HepG2 (cell line): Measurements from ENCODE around the gene LIMS2. TPM values are rescaled to one million over a fixed set of nuclear protein-coding genes. Genes with fewer than 3 reads are reported as not detected.
A peak's percentile ranks its signal among the peaks of the same experiment; 100 is the strongest.

ENCODE experiments used
- AKAP8 ChIP-seq: sonication (generic); formaldehyde crosslinking; IDR thresholded peaks from 2 replicates; pipeline ENCODE4 v1.5.1; 2020; ENCODE audit warnings: mild to moderate bottlenecking, missing genetic modification reagents
- ATM ChIP-seq: fragments of 450-650 bp; IDR thresholded peaks from 2 replicates; pipeline ENCODE4 v1.7.1; 2017; ENCODE audit warnings: mild to moderate bottlenecking, borderline replicate concordance
- KLF9 ChIP-seq: IDR thresholded peaks from 2 replicates; pipeline ENCODE4 v1.6.1; 2016; ENCODE audit warnings: low read depth
- PBX2 ChIP-seq: IDR thresholded peaks from 2 replicates; pipeline ENCODE4 v1.6.1; 2016; ENCODE audit warnings: control low read depth
- POGK ChIP-seq: sonication (generic); formaldehyde crosslinking; conservative IDR thresholded peaks from 2 replicates; pipeline ENCODE4 v1.8.0; 2022; ENCODE audit warnings: mild to moderate bottlenecking, moderate library complexity, missing genetic modification reagents
- PREB ChIP-seq: sonication (generic); formaldehyde crosslinking; IDR thresholded peaks from 2 replicates; pipeline ENCODE4 v1.4.0; 2020; ENCODE audit warnings: missing genetic modification reagents
- RARA ChIP-seq: IDR thresholded peaks from 2 replicates; pipeline ENCODE4 v1.6.1; 2016; ENCODE audit warnings: missing genetic modification reagents, missing compliant biosample characterization
- SMC3 ChIP-seq: IDR thresholded peaks from 2 replicates; pipeline ENCODE4 v1.6.1; 2011; ENCODE audit warnings: low read length, improper control_type of control experiment
- SOX6 ChIP-seq, 2 experiments: fragments of 450-650 bp in 1 of 2; sonication (generic) in 1 of 2; formaldehyde crosslinking in 1 of 2; IDR thresholded peaks; 2 replicates each; pipeline versions ENCODE4 v1.4.0 to v1.6.1; 2017 to 2020; ENCODE audit warnings: antibody characterized with exemption in 1 of 2, mild to moderate bottlenecking in 1 of 2, missing genetic modification reagents in 1 of 2
- TFE3 ChIP-seq: IDR thresholded peaks from 2 replicates; pipeline ENCODE4 v1.6.1; 2016
- ZNF280D ChIP-seq: sonication (generic); formaldehyde crosslinking; IDR thresholded peaks from 2 replicates; pipeline ENCODE4 v1.5.1; 2020; ENCODE audit warnings: mild to moderate bottlenecking, missing genetic modification reagents
- ZNF430 ChIP-seq: sonication (generic); formaldehyde crosslinking; IDR thresholded peaks from 2 replicates; pipeline ENCODE4 v1.9.0; 2021; ENCODE audit warnings: mild to moderate bottlenecking, missing genetic modification reagents
- ZNF431 ChIP-seq: sonication (generic); formaldehyde crosslinking; IDR thresholded peaks from 2 replicates; pipeline ENCODE4 v1.9.0; 2022; ENCODE audit warnings: missing genetic modification reagents, low read depth, mild to moderate bottlenecking, borderline replicate concordance
- ZNF646 ChIP-seq: sonication (generic); formaldehyde crosslinking; IDR thresholded peaks from 2 replicates; pipeline ENCODE4 v1.9.0; 2021; ENCODE audit warnings: mild to moderate bottlenecking, missing genetic modification reagents
- polyA plus RNA-seq, 8 experiments: library from polyadenylated mRNA; depleted of rRNA in 3 of 8; stranded (reverse) in 7 of 8; unstranded in 1 of 8; fragments of >200 nt; fragmentation: Illumina TruSeq in 4 of 8; extraction: Trizol in 4 of 8; gene quantifications; 2 replicates each; pipeline versions ENCODE4 v1.2.1 to v1.2.3, GENCODE V29; 2011 to 2016; ENCODE audit warnings: low read depth in 4 of 8, missing spikeins in 1 of 8, mixed read lengths in 1 of 8; ENCODE audit not compliant: insufficient read depth in 1 of 8
- total RNA-seq, 5 experiments: library from RNA; depleted of rRNA; stranded (reverse); fragments of >200 nt; fragmentation: Illumina TruSeq; extraction: Trizol; gene quantifications; 2 replicates each; pipeline ENCODE4 v1.2.3, GENCODE V29; 2016; ENCODE audit warnings: low read depth in 1 of 5

The LIMS2 gene
- total and polyA plus RNA-seq, 2 of the 13 experiments (the other 11 are each of a cell fraction or from before 2014, with no cell fraction given), result 1.0 to 1.9 TPM

- no peak for TF ChIP-seq ZNF280D (CRISPR knock-in tag)
- no peak for TF ChIP-seq ATM
- TF ChIP-seq AKAP8 (CRISPR knock-in tag), result no peak
- TF ChIP-seq PREB (CRISPR knock-in tag), result peak; percentile 25; the same call in 1 of the 2 replicates
- TF ChIP-seq SOX6 (IDR thresholded peaks at IDR 0.05), result no peak
- peak; percentile 56 for TF ChIP-seq SOX6 (CRISPR knock-in tag; IDR thresholded peaks at IDR 0.05)
- no peak for TF ChIP-seq ZNF430 (CRISPR knock-in tag)
- no peak for TF ChIP-seq PBX2 (CRISPR knock-in tag)
- TF ChIP-seq TFE3 (CRISPR knock-in tag), result no peak; the same call in none of the 2 replicates
- no peak for TF ChIP-seq SMC3
- TF ChIP-seq ZNF646 (CRISPR knock-in tag), result peak; percentile 24; the same call in 1 of the 2 replicates
- no peak for TF ChIP-seq ZNF431 (CRISPR knock-in tag)
- TF ChIP-seq RARA (CRISPR knock-in tag), result peak; percentile 36
- TF ChIP-seq KLF9, result 0 out of 2 replicates have a peak, but pooled peaks have one; percentile 64
- peak; percentile 86; the same call in 1 of the 2 replicates for TF ChIP-seq POGK (CRISPR knock-in tag)
Measured at GRCh38 chr2:127701193-127701650, 25.9 kb upstream of the LIMS2 start, which contains the start of gene SFT2D3 (continued).
